ENCODE measurements around the gene RSPO3.

The RSPO3 gene

DNA sequence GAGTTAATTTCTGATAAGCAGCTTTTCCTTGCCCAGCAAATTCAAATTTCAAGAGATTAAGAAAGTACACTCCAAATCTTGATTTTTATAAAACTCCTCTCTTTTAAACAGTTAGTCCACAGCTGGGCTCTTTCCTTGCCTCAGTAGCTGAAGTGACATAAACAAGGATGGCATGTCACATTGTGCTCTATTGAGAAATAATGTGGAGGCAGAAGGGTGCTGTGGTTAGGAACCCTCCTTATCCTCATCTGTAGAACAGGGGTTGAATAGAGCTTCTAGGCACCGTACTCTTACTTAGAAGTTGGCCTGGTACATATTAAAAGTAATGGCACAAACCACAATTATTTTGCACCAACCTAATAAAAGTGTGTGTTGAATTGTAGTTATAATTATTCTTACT is 70.3 kb downstream of the RSPO3 start:
- Histone ChIP-seq H3K4me3 (ENCODE audit: low read depth, low read length) (no peak overlapping the region), H3K27me3 (replicated peaks) (no peaks in the 10 kb centered on the region), H3K36me3 (replicated peaks) (no peaks in the 10 kb centered on the region), H3K27ac (no peak overlapping the region)
- in situ Hi-C loops (cut with HindIII; ENCODE audit: low pct_ligation_motif_present, low sequenced_read_pairs): no loop called here
- DNase-seq: no peak
- TF ChIP-seq, protein P1, sequence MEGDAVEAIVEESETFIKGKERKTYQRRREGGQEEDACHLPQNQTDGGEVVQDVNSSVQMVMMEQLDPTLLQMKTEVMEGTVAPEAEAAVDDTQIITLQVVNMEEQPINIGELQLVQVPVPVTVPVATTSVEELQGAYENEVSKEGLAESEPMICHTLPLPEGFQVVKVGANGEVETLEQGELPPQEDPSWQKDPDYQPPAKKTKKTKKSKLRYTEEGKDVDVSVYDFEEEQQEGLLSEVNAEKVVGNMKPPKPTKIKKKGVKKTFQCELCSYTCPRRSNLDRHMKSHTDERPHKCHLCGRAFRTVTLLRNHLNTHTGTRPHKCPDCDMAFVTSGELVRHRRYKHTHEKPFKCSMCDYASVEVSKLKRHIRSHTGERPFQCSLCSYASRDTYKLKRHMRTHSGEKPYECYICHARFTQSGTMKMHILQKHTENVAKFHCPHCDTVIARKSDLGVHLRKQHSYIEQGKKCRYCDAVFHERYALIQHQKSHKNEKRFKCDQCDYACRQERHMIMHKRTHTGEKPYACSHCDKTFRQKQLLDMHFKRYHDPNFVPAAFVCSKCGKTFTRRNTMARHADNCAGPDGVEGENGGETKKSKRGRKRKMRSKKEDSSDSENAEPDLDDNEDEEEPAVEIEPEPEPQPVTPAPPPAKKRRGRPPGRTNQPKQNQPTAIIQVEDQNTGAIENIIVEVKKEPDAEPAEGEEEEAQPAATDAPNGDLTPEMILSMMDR (IDR thresholded peaks at IDR 0.05; ENCODE audit: low read depth, low read length, missing control alignments): no peak

DNA sequence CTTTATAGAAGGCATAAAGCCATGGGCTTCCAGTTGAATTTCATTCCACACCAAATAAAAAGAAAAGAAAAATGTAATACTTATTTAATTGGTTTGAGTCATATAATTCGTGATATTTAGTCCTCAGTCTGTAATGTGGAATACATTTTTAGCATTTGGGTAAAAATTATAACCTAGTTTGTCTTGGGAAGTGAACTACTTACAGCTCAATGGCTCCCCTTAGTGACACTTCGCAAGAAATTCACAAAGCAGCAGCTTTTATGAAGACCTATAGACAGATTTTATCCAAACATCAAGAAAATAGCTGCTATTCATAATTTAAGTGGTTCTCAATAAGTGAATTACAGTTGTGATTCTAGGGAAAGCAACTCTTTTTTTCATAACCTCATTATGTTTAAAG is 72.1 kb downstream of the RSPO3 start:
- in situ Hi-C loops (cut with HindIII; ENCODE audit: low pct_ligation_motif_present, low sequenced_read_pairs): no loop called here
- peak; percentile 43 for DNase-seq

DNA sequence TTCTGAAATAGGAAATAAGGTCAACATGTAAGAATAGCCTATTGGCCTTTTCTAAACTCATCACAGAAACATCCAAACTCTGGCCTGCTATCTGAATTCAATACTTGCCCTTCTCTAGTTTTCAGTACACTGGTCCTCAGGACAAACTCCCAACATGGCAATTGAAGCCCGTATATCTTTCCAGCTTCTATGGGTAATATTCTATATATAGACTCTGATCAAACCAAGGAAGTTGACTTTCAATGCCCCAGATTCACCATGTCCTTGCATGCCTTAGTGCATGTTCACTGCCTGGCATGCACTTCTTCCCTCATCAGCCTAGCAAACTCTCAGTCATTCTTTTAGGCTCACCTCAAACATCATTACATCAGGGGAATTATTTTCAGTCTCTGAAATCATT is 73.2 kb downstream of the RSPO3 start:
- Histone ChIP-seq H3K4me3 (ENCODE audit: low read depth, low read length) (no peak overlapping the region), H3K36me3 (replicated peaks) (no peaks in the 10 kb centered on the region), H3K27me3 (replicated peaks) (no peaks in the 10 kb centered on the region), H3K27ac (no peak overlapping the region)
- in situ Hi-C loops (cut with HindIII; ENCODE audit: low pct_ligation_motif_present, low sequenced_read_pairs): no loop called here
- TF ChIP-seq, protein P1 (IDR thresholded peaks at IDR 0.05; ENCODE audit: low read depth, low read length, missing control alignments): no peak
- DNase-seq: no peak

More for the DNA sequence above, 72.1 kb downstream of the RSPO3 start:
- Histone ChIP-seq H3K27ac (no peak overlapping the region), H3K4me3 (ENCODE audit: low read depth, low read length) (no peak overlapping the region), H3K36me3 (replicated peaks) (no peaks in the 10 kb centered on the region), H3K27me3 (replicated peaks) (no peaks in the 10 kb centered on the region)
- TF ChIP-seq, protein P1 (IDR thresholded peaks at IDR 0.05; ENCODE audit: low read depth, low read length, missing control alignments): peak; percentile 63

DNA sequence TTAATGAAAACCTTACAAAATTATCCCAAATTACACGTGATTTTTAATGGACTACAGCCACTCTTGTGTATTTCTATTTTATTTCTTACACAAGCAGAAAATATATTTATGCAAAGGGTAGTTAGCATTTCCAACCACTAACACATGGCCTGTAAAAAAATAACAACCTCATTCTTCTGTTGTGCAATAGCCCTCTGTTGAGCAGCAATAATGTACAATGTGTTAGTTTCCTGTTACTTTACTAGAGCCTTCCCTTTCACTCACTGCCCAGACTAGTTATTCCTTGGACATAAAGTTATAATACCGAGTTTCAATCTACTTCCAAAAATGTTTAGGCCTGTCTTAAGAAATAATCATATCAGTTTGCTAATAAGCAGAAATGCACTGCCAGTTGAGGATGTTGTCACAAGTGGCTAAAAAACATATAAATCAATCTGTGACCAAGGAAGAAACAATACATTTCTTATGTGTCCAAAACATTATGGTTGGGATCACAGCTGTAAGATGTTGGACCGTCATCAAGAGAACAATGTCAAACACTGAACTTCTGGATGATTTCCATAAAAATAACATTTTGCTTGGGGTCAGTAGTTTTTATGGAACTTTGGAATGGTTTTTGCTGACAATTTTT is 74.6 kb downstream of the RSPO3 start:
- DNase-seq: no peak
- TF ChIP-seq, protein P1 (IDR thresholded peaks at IDR 0.05; ENCODE audit: low read depth, low read length, missing control alignments): no peak
- Histone ChIP-seq H3K36me3 (replicated peaks) (no peaks in the 10 kb centered on the region), H3K27ac (no peak overlapping the region), H3K4me3 (ENCODE audit: low read depth, low read length) (no peak overlapping the region), H3K27me3 (replicated peaks) (no peaks in the 10 kb centered on the region)
- in situ Hi-C loops (cut with HindIII; ENCODE audit: low pct_ligation_motif_present, low sequenced_read_pairs): no loop called here

DNA sequence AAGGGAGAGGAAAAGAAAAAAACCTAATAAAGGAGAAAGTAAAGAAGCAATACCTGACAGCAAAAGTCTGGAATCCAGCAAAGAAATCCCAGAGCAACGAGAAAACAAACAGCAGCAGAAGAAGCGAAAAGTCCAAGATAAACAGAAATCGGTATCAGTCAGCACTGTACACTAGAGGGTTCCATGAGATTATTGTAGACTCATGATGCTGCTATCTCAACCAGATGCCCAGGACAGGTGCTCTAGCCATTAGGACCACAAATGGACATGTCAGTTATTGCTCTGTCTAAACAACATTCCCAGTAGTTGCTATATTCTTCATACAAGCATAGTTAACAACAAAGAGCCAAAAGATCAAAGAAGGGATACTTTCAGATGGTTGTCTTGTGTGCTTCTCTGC is 77.4 kb downstream of the RSPO3 start:
- no peak overlapping the region for H3K4me3 ChIP-seq (ENCODE audit: low read depth, low read length)
- no peaks in the 10 kb centered on the region for H3K27me3 ChIP-seq (replicated peaks)
- TF ChIP-seq, protein P1 (IDR thresholded peaks at IDR 0.05; ENCODE audit: low read depth, low read length, missing control alignments): no peak
- no peaks in the 10 kb centered on the region for H3K36me3 ChIP-seq (replicated peaks)
- no peak for DNase-seq
- in situ Hi-C loops (cut with HindIII; ENCODE audit: low pct_ligation_motif_present, low sequenced_read_pairs): no loop called here
- no peak overlapping the region for H3K27ac ChIP-seq

DNA sequence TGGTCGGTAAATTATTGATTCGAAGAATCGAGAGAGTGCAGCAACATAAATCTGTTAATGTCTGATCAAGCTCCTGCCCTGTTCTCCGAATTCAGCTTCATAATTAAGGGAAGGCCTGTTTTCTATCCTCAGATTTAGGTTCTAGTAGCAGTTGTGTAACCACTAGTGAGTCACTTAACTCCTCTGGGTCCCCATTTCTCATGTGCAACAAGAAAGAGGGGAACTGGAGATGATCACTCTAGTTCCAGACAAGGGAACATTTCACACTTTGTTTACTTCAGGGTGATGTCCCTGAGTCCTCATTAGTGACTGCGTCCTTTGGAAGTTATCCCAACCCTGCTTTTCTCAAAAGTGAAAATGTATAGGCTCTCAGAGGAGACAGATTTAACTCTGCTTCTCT is 80.1 kb downstream of the RSPO3 start:
- in situ Hi-C loops (cut with HindIII; ENCODE audit: low pct_ligation_motif_present, low sequenced_read_pairs): no loop called here
- no peak overlapping the region for H3K4me3 ChIP-seq (ENCODE audit: low read depth, low read length)
- TF ChIP-seq, protein P1 (IDR thresholded peaks at IDR 0.05; ENCODE audit: low read depth, low read length, missing control alignments): no peak
- no peak overlapping the region for H3K27ac ChIP-seq
- DNase-seq: no peak
- H3K27me3 ChIP-seq (replicated peaks): no peaks in the 10 kb centered on the region
- H3K36me3 ChIP-seq (replicated peaks): no peaks in the 10 kb centered on the region
